ENCODE results near the gene OCA2.

- TF ChIP-seq CTCF (IDR thresholded peaks at IDR 0.05; ENCODE audit: low read length): no peak
- no peak for TF ChIP-seq EZH2 (IDR thresholded peaks at IDR 0.05; ENCODE audit: borderline replicate concordance, low read length)
Observed at GRCh38 chr15:28082891-28083684, 16.0 kb downstream of the OCA2 start.
